Fibroblast of lung (primary cell): Measurements from ENCODE around the gene MEX3A.

Experiments
- EZH2 ChIP-seq: IDR thresholded peaks from 2 replicates; pipeline ENCODE4 v1.5.1; 2012; ENCODE audit warnings: low read length, control low read depth, mild to moderate bottlenecking; ENCODE audit errors: missing control alignments
- TF ChIP-seq, protein P1 (sequence below), 2 donors: IDR thresholded peaks in 1 of 2; conservative IDR thresholded peaks in 1 of 2; 1 replicate in 1 of 2; 2 replicates in 1 of 2; pipeline ENCODE4 v1.5.1; 2011 to 2012; ENCODE audit warnings: low read length in 2 of 2, control low read depth in 1 of 2, inconsistent platforms in 1 of 2, low read depth in 1 of 2, mild to moderate bottlenecking in 1 of 2

DNA sequence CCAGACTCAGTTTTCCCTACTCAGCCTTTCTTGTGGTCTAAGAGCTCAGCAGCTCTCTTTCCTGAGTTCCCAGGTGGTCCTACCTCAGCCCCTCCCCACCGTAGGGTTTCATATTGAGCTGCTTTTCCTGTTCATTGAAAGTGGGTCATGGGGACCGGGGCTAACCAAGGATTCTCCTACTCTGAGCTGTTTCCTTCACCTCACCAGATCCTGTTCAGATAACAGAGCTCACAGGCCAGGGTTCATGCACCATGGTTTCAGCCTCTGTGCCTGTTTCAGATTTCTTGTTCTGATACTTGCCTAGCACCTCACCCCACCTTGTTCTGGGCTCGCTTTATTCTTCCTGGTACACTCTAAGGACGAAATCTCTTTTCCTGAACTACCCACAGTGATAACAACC is 37.2 kb downstream of the MEX3A start:
- TF ChIP-seq, protein P1, sequence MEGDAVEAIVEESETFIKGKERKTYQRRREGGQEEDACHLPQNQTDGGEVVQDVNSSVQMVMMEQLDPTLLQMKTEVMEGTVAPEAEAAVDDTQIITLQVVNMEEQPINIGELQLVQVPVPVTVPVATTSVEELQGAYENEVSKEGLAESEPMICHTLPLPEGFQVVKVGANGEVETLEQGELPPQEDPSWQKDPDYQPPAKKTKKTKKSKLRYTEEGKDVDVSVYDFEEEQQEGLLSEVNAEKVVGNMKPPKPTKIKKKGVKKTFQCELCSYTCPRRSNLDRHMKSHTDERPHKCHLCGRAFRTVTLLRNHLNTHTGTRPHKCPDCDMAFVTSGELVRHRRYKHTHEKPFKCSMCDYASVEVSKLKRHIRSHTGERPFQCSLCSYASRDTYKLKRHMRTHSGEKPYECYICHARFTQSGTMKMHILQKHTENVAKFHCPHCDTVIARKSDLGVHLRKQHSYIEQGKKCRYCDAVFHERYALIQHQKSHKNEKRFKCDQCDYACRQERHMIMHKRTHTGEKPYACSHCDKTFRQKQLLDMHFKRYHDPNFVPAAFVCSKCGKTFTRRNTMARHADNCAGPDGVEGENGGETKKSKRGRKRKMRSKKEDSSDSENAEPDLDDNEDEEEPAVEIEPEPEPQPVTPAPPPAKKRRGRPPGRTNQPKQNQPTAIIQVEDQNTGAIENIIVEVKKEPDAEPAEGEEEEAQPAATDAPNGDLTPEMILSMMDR (conservative IDR thresholded peaks at IDR 0.05 in 1 of 2, IDR thresholded peaks at IDR 0.05 in 1 of 2; ENCODE audit: low read depth in 1 of 2, low read length in 2 of 2), result no peak
- TF ChIP-seq EZH2, result no peak
